ENCODE measurements around the gene STARD10.
"Not testable (repeated sequence)": the region's sequence is repeated elsewhere in the genome, so short reads cannot be mapped to it uniquely, and the experiment has no call there.

Gene STARD10

DNA sequence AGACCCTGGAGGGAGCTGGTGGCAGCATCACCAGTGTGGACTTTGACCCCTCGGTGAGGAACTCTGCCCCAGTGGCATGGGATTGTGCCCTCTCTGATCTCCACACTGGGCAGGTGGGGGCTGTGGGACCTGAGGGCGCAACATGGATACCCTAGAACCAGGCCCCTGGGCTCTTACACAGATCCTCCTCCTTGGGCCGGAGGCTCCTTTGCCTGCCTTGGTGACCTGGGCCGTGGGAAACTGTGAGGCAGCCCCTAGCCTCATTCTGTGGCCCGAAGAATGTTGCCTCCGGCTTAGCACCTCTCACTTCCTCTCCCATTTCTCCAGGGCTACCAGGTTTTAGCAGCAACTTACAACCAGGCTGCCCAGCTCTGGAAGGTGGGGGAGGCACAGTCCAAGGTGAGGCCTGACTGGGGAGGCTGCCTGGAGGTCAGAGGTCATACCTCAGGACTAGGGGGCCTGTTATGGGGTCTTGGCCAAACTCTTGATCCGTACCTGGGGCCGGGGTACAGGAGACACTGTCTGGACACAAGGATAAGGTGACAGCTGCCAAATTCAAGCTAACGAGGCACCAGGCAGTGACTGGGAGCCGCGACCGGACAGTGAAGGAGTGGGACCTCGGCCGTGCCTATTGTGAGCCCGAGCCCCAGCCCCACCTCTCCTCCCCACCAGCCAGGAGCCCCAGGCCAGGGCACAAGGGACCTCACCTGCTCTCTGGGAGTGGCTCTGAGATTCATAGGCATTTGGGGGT lies 32.5 kb upstream of the STARD10 start:
- no peak for DNase-seq (ENCODE audit: low read depth in 2 of 2)

DNA sequence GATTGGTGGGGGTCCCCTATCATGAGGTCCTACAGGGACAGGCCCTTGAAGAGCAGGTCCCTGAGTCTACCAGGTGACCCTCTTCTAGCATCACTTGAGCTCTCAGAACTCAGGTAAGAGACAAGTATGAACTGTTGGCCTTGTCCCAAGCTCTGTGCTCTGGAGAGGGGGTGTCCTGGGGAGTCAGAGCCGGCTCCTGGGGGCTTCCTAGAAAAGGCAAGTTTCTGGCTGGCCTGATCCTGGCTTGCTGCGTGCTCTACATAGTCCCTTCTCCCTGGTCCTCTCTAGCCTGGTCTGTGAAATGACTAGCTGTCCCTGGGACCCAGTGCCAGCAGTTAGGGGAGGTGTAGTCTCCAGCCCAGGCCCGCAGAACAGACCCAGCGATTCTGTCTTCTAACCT lies 31.8 kb upstream of the STARD10 start:
- DNase-seq (ENCODE audit: low read depth in 2 of 2): no peak

DNA sequence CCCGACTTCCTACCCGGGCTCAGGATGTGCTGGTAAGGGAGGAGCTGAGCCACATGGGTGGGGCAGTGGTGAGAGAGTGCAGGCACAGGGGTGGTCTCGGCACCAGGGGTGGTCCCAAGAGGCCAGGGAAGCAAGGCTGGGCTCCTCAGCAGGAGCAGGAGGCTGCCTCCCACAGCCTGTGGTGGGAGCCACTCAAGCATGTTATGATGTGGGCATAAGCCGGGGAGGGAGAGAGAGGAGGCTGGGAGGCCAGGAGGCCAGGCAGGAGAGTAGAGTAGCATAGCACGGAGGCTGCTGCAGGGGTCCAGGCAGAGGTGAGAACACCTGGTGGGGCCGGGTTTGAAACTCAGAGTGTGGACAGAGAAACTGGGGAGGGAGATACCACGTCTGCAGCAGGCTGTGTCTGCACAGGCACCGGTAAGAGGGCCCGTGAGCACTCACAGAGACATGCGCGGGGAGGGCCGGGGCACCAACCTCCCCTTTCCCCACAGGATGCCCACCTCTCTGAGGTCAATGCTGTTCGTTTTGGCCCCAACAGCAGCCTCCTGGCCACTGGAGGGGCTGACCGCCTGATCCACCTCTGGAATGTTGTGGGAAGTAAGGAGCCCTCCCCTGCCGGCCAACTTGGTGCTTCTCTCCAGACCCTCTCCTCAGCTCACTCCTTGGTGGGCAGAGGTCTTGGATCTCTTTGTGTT lies 31.1 kb upstream of the STARD10 start:
- no peak for DNase-seq (ENCODE audit: low read depth in 2 of 2)

DNA sequence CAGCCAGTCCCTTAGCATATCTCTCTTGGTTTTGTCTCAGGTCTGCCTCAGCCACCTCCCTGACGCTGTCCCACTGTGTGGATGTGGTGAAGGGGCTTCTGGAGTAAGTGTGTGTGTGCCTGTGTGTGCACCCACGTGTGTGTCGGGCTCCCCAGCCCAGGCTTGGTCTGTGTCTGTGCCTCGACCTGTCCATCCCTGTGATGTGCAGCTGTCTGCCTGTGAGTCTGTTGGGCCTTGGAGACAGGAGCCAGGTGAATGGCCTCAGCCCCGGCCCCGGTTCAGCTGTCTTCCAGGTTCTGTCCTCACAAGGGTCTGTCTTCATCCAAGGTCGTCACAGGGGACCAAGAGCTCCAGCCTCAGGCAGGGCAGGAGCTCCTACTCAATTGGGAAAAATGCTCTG lies 30.2 kb upstream of the STARD10 start:
- DNase-seq (ENCODE audit: low read depth in 2 of 2): no peak

DNA sequence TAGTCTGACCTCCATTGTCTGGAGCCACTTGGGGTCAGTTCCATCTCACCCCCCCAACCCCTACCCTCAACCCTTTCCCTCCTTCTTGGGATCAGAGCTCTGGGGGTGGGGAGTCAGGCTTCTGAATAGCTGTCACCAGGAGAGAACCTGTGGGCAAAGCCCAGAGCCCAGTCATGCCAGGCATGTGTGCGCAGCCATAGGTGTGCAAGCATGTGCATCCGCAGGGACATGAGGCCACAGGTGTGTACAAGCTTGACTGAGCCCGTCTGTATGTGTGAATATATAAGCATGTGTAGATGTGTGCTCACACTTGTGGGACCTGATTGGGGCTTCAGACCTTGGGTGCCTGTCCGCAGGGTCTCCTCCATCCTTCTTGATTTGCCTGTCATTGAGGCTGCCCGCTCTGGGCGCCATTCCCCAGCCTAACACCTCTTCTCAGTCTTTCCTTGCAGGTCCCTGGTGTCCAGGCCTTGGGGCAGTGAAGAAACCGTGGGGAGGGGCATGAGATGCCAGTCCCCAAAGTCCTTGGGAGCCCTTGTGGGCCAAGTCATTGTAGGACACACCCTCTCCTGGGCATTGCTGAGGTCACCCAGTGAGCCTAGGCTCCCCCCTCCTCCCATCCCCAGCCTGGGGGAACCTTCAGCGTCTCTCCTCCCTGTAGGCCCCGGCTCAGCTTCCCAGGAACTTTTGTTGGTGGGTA lies 29.4 kb upstream of the STARD10 start:
- DNase-seq (ENCODE audit: low read depth in 2 of 2): no peak

DNA sequence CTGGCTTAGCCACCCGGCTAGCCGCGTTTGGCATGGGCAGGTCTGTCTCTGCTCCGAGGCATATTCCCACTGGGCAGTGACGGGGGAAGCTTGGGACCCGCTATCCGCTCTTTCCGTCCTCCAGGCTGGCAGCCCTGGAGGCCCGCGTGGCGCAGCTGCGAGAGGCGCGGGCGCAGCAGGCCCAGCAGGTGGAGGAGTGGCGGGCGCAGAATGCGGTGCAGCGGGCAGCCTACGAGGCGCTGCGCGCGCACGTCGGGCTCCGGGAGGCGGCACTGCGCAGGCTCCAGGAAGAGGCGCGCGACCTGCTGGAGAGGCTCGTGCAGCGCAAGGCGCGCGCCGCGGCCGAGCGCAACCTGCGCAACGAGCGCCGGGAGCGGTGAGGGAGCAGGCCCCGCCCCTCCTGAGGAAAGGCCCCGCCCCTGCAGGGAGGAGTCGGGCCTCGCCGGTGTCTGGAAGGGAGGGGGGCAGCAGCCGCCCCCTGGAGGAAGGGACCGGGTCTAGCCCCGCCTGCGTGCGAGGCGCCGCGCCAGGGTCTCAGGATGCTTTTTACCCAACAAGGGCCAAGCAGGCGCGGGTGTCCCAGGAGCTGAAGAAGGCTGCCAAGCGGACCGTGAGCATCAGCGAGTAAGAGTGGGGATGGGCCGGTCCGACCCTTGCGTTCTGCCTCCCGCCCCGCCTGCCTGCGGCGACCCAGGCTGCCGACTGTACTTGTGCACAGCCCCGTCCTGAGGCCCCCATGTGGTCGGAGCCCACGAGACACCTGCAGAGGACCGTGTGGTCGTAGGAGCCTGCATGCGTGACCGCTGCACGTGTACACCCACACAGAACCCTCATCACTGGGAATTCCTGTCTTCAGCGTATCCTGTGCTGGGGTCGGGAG lies 28.3 kb upstream of the STARD10 start:
- DNase-seq (ENCODE audit: low read depth in 2 of 2): peak; percentile 61 to 81

DNA sequence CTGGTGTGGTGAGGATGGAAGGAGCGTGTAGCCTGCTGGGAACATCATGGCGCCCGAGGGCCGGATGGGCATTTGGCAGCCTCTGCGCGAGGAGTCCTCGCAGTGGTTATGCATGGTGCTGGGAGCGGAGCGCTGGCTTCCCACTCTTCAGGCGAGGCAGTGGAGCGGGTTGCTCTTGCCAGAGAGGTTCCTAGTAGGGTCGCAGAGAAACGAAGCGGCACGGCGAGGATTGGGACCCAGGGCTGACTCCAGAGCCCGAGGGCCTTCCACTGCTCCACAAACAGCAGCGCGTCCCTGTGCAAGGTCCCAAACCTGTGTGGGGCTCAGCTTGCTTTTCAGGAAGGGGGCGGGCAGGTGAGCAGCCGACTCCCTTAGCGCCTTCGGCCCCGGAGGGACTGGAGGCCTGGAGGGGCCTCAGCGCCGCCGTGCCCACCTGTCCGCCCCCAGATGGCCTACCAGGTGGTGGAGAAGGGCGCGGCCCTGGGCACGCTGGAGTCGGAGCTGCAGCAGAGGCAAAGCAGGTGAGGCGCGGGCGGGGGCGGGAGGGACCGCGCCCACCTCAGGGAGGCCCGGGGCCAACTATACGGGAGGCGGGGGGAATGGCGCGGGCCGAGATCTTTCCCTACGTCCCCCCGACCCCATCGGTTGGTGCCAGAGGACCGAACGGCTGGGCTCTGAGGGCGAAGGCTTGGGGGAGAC lies 27.5 kb upstream of the STARD10 start:
- no peak for DNase-seq (ENCODE audit: low read depth in 2 of 2)

DNA sequence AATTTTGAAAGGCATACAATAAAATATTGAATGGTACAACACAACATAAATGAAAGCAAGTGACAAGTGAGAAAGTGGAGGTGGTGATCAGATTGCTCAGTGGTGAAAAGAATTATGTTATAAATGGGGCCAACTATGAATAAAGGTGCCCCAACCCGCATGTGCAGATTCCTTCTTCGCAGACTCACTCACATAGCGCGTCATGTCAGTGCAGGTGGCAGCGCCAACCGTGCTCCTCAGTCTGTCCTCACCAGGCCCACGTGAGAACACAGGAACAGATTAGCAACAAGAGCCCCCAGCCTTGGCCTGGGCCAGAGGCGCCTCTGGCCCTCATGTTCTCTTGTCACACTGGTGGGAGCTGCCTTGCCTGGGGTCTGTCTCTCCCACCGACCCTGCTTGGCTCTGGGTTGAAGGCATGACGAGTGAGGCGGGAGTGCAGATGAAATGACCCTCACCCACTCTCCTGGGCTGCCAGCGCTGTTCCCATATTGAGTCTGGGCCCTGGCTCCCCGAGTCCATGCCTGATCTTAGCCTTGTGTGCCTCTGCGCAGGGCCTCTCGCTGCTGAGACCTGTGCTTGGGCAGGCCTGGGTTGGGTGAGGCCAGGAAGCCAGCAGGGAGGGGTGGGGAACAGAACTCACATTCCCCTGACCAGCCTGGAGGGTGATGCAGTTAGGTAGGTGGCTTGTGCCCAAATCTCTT lies 26.7 kb upstream of the STARD10 start:
- no peak for DNase-seq (ENCODE audit: low read depth in 2 of 2)

DNA sequence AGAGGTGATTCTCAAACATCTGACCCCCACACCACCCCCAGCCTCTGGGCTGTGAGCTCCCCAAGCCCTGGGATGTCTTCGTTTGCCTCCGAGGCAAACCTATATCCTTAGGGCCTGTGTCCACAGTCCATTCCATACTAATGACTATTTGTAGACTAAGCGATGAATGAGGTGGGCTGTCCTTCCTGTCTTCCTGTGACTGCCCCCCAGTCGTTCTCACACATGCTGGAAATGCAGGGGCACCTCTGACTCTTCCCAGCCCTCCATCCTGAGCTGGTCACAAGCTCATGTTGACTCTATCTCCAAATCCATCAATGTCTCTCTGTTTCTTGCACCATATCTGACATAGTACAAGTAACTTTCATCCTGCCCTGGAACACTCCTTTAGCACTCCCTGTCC lies 25.1 kb upstream of the STARD10 start:
- DNase-seq (ENCODE audit: low read depth in 2 of 2): no peak

DNA sequence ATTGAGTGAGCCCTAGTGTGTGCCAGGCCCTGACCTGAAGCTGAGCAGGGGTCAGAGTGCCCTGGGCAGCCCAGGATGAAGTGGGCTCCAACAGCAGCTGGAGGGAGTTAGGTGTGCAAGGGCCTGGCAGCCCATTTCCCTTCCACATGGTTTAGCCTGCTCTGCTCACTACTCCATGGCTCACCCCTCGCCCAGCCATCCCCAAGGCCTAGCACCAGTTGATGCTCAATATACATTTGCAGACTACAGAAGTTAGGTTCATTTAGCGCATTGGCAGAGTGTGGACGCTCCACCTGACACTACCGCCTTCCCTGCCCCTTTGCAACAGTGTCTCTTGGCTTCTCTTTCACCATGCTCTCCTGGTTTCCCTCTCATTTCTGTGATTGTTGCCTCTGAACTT lies 24.1 kb upstream of the STARD10 start:
- DNase-seq (ENCODE audit: low read depth in 2 of 2): no peak

DNA sequence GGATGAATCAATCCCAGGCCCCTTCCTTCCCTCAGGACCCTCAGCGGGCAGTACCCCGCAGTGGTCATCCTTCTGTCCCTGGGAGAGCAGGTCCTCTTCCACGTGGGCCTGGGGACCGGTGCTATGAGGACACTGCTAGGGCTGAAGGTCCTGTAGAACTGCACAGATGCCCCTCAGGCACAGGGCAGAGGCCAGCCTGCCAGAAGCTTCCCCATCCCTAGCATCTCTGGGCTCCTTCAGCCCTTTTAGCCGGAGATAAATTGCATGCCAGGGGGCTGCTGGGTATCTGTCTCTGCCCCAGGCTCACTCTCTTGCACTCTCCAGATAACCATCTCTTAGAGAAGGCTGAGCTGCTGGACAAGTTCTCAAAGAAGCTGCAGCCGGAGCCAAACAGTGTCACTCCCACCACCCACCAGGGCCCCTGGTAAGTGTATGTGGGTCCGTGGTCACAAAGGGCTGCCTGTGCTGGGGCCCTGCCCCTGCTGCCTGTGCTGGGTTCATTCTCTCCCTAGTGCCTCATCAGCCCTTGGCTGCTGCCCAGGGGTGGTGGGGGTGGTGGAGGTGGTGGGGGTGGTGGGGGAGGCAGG lies 22.6 kb upstream of the STARD10 start:
- DNase-seq (ENCODE audit: low read depth in 2 of 2): no peak

DNA sequence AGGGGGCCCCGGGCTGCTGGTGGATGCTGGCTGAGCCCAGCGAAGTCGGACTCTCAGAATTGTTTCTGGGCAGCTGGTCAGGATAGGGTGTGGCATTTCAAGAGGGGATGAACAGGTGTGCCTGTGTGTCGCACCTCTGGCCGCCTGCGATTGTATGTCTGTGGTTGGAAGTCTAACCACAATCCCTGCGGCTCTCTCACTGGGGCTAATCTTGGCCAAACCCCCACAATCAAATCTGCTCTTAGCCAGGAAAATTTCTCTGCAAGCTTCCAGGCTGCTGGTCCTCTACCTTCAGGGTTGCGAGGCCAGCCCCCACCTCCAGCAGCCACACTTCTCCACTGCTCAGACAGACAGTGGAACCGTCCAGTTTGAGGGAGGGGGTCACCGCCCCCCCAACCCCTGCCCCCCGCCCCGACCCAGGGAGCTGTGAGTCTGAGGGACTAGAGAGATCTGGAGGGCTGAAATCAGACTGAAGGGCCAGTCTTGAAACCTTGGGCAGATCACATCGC lies 21.3 kb upstream of the STARD10 start:
- no peak for DNase-seq (ENCODE audit: low read depth in 2 of 2)

DNA sequence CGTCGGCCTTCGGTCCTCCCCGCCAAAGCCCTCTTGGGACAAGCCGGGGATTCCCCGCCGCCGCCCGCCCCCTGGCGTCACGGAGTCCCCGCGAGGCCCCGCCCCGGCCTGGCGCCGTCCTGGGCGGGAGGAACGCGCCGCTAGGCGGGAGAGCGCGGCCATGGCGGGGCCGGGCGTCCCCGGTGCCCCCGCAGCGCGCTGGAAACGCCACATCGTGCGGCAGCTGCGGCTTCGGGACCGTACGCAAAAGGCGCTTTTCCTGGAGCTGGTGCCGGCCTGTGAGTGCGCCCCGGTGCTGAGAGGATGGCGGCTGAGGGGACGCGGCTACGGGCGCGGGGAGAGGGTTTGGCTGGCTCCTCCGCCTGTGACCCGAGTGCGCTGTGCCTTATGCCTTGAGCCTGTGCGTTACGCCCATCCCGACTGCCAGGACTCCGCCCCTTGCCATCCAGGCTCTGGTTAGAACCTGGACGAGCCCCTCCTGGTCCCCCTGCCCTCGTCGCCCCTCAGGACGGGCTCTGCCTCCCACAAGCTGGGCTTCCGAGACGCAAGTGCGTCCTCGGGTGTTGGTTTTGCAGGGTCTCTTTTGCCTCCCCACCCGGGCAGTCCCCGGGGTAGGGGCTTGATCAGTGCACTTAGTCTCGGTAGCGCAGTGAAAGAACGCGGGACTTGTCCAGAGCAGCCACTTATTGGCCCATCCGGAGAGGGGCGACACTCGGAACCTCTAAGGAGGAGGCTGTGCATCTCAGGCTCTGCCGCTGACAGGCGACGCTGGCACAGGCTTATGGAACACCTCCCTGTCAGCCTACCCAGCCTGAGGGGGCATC lies 20.7 kb upstream of the STARD10 start, which contains the start of gene ATG16L2:
TSS of gene ATG16L2 (plus strand) at position 126 of the 824 bp plus-strand sequence. CDS start at position 161, 35 bp downstream.
- peak; percentile 86 to 91 for DNase-seq (ENCODE audit: low read depth in 2 of 2)

DNA sequence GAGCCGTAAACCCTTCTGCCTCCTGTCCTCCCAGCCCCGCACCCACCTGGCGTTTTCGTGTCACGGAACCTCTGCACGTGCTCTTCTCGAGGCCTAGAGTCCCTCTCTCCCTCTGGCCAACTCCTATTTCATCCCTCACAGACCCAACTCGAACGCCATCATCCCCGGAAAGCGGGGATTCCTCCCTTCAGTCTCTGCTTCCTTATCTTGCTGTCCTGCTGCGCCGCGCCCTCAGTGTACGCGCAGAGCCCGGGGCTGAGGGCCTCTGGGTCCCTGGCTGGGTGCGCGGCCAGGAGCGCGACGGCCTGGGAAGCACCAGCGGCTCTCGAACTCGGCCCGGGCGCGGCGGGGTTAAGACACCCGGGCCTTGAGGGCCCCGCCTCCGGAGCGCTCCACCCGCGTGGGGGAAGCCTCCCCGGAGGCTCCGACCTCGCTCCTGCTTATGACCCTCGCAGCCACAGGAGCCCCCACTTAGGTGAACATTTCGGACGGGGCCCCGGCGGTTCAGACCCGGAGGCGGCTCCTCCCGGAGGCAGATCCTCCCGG lies 20.0 kb upstream of the STARD10 start:
- DNase-seq (ENCODE audit: low read depth in 2 of 2): peak; percentile 74 to 83

DNA sequence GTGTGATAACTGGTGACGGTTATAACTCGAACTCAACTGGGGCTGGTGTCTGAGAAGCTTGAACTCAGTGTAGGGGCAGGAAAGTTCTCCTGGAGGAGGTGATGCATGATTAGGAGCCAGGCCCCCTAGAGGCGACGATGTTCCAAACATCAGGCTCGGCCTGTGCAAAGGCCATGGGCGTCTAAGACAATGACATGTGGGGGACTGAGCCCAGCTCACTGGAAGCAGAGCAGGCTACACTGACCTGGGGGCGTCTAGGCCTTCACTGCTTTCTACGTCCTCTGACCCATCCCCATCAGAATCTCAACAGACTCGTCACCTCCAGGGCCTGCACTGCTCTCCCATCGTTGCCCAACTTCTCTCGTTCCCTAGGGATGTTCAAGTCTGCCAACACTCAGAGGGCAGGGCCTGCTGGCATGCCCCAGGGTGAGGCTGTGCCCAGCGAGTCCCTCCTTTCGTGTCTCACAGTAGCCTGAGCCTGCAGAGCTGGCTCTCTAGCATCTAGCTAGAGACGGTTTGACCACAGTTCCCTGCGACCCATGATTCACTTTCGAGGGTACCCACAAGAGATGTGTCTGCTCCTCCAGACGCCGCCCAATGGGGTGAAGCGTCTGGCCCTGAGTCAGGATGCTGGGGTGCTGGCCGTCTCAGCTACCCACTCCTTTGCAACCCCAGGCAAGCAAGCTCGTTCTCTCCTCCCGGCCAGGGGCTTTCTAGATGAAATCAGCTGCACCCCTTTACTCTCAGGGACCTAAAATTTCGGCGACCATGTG lies 19.3 kb upstream of the STARD10 start:
- DNase-seq (ENCODE audit: low read depth in 2 of 2): peak; percentile 65 to 75

DNA sequence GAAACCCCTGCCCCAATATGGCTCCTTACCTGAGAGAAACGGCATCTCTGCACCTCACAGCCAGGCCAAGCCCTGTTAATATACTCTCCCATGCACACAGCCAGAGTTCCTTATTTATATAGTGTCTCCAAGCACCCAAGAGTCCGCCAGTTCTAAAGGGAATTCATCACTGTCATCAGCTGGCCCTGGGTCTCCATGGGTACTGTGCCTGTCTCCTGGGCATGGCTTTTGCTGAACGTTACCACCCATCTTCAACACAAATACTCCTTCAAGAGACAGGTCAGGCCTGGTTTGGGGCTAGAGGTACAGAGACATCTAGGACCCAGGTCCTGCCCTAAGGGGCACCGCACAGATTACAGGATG lies 18.7 kb upstream of the STARD10 start:
- DNase-seq (ENCODE audit: low read depth in 2 of 2): no peak

DNA sequence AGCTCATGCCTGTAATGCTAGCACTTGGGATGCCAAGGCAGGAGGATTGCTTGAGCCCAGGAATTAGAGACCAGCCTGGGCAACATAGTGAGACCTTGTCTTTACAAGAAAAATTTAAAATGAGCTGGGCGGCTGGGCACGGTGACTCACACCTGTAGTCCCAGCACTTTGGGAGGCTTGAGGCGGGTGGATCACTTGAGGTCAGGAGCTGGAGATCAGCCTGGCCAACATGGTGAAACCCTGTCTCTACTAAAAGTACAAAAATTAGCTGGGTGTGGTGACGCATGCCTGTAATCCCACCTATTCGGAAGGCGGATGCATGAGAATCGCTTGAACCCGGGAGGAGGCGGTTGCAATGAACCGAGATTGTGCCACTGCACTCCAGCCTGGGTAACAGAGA lies 17.8 kb upstream of the STARD10 start:
- DNase-seq (ENCODE audit: low read depth in 2 of 2): not testable (repeated sequence)

DNA sequence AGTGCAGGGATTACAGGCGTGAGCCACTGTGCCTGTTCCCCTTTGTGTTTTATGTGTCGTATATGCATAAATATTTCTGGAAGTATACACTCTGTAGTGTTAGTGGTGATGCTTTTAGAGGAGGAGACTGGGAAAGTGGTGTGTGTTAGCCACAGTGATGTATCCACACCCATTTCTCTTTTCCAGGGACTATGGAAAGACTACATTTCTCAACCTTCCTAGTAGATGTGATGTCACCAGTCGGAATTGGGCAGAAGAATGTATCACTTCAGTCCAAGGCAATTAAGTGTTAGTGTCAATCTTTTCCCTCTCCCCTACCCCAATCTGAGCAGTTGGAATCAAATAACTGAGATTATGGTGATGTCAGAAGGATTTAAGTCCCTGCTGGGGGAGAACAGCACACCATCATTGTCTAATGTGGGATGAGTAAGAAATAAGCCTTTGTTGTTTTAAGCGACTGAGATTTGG lies 14.5 kb upstream of the STARD10 start:
- DNase-seq (ENCODE audit: low read depth in 2 of 2): no peak

Data from stimulated activated CD8-positive, alpha-beta memory T cell treated with anti-CD3 and anti-CD28 coated beads, Interleukin-2, amount 100 ng/mL, for 48 hours (primary cell).